ACHN (cell line): ENCODE data around the gene CELA2B.
"Not testable (repeated sequence)": the region's sequence is repeated elsewhere in the genome, so short reads cannot be mapped to it uniquely, and the experiment has no call there.

Experiments used
- DNase-seq: peaks from one replicate; pipeline ENCODE4 v3.0.0-alpha.2; 2015
- in situ Hi-C: cut with HindIII; loops from 2 replicates; pipeline ENCODE4 v1.10.0; 2017; ENCODE audit warnings: low sequenced_read_pairs, low pct_ligation_motif_present, low pct_unique_long_range_greater_than_20kb

CELA2B gene

DNA sequence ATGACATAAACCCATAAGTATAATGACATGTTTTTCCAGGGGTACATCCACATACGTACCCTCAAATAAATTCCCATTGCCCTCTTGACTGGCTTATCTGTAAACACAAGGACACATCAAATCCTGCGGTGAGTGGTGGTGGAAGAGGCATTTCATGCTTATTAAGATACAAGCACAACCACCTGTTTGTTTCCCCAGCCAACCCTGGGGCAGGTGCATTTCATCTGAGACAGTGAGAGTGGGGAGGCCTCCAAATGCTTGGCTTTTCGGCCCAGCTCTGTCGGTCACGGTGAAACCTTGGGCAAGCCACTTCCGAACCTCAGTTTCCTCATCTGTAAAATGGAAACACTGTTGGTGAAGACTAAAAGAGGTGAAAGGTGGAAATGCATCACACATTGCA is 8.5 kb downstream of the CELA2B start:
- in situ Hi-C loops, DNase-seq: not testable (repeated sequence)

DNA sequence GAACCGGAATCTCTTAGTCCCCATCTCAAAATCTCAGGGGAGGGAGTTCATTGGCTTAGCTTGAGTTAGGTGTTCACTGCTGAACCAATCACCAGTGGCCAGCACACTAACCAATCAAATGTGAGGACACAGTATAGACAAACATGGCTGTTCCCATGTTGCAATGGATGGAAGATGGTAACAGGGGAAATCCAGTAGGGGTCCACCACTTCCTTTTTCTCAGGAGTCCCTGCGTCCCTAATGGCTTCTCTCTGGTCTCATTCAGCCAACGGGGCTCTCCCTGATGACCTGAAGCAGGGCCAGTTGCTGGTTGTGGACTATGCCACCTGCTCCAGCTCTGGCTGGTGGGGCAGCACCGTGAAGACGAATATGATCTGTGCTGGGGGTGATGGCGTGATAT is 9.7 kb downstream of the CELA2B start:
- DNase-seq: no peak
- in situ Hi-C loops: no loop called here

- in situ Hi-C loops, DNase-seq: not testable (repeated sequence)
Observed at GRCh38 chr1:15486844-15487610, 11.1 kb downstream of the CELA2B start.

GRCh38 chr1:15488371-15488770 is 12.5 kb downstream of the CELA2B start:
- DNase-seq: no peak
- in situ Hi-C loops: no loop called here

DNA sequence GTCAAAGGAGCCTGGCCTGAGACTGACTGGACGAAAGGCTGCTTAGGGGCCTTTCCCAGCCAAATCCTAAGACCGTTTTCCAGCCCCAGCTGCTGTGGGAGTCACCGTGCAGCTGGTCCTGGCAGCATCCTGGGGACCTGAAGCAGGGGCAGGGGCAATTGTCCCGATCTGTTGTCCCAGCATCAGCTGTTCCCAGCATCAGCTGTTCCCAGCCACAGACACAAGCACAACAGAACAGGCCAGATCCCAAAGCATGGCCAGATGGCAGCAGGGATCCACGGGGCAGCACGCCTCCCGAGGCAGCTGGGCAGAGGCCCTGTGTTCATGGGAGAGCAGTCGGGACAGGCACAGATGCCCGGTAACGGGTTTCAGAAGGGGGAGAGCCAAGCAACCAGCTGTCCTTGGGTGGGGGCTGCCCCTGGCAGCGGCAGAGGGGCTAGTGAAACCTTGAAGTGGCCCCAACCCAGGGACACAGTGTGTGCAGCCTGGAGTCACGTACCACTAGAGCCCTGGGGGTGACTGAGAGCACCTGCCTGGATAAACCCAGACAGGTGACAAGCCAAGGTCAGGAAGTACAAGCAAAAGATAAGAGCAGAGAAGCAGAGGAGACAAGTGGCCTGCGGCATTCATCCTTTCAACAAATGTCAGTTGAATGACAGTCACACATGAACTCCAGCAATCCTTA is 13.3 kb downstream of the CELA2B start:
- no peak for DNase-seq
- in situ Hi-C loops: no loop called here

- in situ Hi-C loops, DNase-seq: not testable (repeated sequence)
Observed at GRCh38 chr1:15491010-15491409, 15.1 kb downstream of the CELA2B start.

- DNase-seq: no peak
- in situ Hi-C loops: no loop called here
Observed at GRCh38 chr1:15492596-15492995, 16.7 kb downstream of the CELA2B start.

DNA sequence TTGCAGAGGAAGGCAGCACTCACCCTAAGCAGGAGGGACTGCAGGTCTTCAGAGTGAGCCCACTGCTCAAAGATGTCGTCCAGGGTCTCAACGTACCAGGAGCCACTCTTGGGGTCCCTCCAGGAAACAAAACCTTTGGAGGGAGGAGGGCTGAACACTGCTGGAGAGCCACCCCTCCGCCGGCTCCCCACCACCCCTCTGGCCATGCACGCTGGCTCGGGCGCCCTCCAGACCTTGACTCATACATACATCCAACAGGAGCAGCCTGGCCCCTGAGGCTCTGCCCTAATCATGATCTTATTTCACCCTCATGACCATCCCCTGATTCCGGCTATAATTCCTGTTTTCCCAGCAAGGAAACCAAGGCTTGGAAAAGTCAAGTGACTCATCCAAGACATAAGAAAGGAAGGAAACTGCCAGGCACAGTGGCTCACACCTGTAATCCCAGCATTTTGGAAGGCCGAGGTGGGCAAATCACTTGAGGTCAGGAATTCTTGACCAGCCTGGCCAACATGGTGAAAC is 18.0 kb downstream of the CELA2B start:
- in situ Hi-C loops: no loop called here

GRCh38 chr1:15500184-15501178 is 24.6 kb downstream of the CELA2B start:
- in situ Hi-C loops: no loop called here
- no peak for DNase-seq

More for the DNA sequence above, 18.0 kb downstream of the CELA2B start:
- no peak for DNase-seq

- DNase-seq: peak; percentile 50
- in situ Hi-C loops: no loop called here
Observed at GRCh38 chr1:15501208-15502032, 25.5 kb downstream of the CELA2B start.

- in situ Hi-C loops: no loop called here
Observed at GRCh38 chr1:15504436-15504835, 28.5 kb downstream of the CELA2B start.

GRCh38 chr1:15506831-15507230 is 30.9 kb downstream of the CELA2B start:
- DNase-seq: no peak

More at GRCh38 chr1:15504436-15504835, 28.5 kb downstream of the CELA2B start:
- DNase-seq: no peak

GRCh38 chr1:15507278-15507677 is 31.4 kb downstream of the CELA2B start:
- DNase-seq: no peak
- in situ Hi-C loops: no loop called here

More at GRCh38 chr1:15506831-15507230, 30.9 kb downstream of the CELA2B start:
- in situ Hi-C loops: no loop called here

- in situ Hi-C loops: no loop called here
- DNase-seq: no peak
Observed at GRCh38 chr1:15508700-15509487, 33.0 kb downstream of the CELA2B start.

DNA sequence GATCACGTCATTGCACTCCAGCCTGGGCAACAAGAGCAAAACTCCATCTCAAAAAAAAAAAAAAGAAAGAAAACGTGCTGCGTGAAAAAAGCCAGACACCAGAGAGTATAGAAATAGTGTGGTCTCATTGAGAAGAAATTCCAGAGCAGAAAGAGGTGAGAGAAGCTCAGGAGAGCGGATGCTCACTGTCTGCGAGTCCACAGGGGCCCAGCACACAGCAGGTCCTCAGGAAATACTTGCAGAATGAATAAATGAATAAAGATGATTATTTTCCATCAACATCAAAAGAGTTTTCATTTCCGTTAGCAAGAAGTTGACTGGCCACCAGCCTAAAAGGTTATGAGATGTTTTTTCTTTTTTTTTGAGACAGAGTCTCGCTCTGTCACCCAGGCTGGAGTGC is 33.7 kb downstream of the CELA2B start:
- in situ Hi-C loops: no loop called here

DNA sequence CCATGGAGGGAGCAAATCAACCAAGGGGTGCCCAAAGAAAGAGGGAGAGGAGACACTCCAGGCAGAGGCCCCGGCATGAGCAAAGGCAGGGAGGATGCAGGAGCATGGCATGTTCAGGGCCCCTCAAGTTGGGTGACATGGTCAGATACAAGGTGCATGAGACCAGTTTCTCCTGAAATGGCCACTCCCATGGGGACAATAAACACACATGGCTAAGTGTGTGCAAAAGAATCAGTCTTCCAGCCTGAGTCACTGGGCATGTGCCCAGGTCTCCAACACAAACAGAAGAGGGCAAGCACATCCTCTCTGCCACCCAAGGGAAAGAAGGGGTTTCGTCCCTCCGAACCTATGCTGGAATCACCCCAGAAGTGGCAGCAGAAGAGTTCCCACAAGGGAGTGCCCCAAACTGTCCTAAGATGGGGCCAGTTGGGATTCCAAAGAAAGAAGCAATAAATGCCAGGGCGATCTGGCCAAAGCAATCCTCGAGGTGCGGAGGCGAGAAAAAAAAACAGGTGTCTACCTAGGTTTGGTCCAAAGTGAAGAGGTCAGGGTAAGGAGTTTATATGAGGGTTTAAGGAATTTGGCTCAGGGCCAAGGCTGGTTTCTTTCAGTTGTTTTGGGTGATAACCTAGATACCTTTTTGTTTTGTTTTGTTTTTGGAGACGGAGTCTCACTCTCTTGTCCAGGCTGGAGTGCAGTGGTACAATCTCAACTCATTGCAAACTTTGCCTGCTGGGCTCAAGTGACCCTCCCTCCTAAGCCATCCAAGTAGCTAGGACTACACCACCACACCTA is 34.9 kb downstream of the CELA2B start:
- no peak for DNase-seq
- in situ Hi-C loops: no loop called here

More for the DNA sequence above, 33.7 kb downstream of the CELA2B start:
- no peak for DNase-seq
